Measurements from ENCODE around the gene TMOD1.

- TF ChIP-seq CTCF (IDR thresholded peaks at IDR 0.05), result no peak
- no peak for TF ChIP-seq POLR2AphosphoS5 (IDR thresholded peaks at IDR 0.05)
Observed at GRCh38 chr9:97555164-97555563, 53.7 kb downstream of the TMOD1 start.
